OCI-LY3 (cell line): ENCODE measurements around the gene PSMA1.

ENCODE experiments used
- EZH2phosphoT487 ChIP-seq: fragments of 200-600 bp; shearing (Covaris generic); IDR thresholded peaks from 2 replicates; pipeline ENCODE4 v1.6.1; 2018; ENCODE audit warnings: antibody characterized with exemption, mixed run types, low read depth
- TF ChIP-seq, protein P1 (sequence below): fragments of 200-600, 300-600 bp; sonication (generic); IDR thresholded peaks from 2 replicates; pipeline ENCODE4 v1.5.1; 2014; ENCODE audit warnings: antibody characterized with exemption, low read length, low read depth

DNA sequence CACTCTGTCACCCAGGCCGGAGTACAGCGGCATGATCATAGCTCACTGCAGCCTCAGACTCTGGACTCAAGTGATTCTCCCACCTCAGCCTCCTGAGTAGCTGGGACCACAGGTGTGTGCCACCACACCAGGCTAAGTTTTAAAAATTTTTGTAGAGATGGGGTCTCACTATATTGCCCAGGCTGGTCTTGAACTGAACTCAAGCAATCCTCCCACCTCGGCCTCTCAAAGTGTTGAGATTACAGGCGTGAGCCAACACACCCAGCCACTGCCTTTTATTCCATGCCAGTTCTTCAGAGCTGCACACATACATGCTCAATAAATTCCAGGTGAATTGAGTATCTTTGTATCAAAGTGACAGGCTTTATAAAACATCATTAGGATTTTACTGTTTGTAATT, 18.1 kb downstream of the PSMA1 start:
- TF ChIP-seq, protein P1, sequence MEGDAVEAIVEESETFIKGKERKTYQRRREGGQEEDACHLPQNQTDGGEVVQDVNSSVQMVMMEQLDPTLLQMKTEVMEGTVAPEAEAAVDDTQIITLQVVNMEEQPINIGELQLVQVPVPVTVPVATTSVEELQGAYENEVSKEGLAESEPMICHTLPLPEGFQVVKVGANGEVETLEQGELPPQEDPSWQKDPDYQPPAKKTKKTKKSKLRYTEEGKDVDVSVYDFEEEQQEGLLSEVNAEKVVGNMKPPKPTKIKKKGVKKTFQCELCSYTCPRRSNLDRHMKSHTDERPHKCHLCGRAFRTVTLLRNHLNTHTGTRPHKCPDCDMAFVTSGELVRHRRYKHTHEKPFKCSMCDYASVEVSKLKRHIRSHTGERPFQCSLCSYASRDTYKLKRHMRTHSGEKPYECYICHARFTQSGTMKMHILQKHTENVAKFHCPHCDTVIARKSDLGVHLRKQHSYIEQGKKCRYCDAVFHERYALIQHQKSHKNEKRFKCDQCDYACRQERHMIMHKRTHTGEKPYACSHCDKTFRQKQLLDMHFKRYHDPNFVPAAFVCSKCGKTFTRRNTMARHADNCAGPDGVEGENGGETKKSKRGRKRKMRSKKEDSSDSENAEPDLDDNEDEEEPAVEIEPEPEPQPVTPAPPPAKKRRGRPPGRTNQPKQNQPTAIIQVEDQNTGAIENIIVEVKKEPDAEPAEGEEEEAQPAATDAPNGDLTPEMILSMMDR = no peak
- TF ChIP-seq EZH2phosphoT487 = no peak
